Brain pericyte (primary cell): ENCODE measurements around the gene IFNLR1.

Experiments used
- DNase-seq: peaks from one replicate; pipeline ENCODE4 v3.0.0-alpha.2; 2012; ENCODE audit warnings: low read depth, low spot score

Gene IFNLR1

DNA sequence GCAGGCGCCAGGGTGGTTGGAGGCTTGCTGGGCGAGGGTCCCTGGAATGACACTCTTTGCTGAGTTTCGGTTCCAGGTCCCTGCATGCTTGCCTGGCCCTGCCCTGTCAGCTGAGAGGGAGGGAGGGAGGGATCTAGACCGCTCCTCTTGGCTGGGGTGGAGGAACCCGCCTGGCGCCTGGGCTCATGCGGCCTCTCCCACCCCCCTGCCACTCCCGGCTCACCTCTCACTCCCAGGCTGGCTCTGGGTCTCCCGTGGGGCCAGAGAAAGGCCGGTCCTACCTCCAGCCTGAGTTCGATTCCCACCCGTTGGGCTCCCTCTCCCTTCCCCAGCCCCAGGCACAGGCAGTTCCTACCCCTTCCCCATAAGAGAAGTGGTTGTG is 19.0 kb upstream of the IFNLR1 start:
- DNase-seq, result no peak

DNA sequence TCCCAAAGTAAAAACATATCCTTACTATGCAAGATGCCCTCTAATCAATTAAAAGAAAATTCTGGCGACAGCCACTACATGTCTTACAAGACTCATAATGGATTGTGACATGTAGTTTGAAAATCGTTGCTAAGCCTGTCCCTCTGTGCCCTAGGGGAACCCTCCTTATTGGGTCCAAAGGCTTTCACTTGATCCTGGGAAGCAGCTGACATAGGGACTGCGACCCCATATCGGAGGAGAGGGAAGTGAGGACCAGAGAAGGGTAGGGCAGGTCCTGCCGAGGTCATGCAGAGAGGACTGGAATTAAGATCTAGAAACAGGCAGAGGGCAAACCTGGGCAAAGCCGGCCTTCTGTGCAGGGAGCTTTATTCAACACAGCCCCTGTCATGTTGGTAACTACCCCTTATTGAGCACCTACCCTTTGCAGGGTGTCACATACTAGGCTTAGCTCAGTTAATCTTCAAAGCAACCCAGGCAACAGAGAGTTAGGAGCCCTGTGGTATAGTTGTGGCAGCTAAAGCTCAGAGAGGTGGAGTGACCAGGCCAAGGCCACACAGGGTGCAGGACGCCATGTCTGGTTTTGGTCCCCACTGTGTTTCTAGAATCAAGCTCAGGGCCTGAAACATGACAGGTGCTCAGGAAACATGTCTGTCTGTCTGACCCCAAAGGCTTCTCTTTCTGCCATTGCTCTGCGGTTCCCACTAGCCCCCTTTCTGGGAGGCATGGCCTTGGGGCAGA is 18.4 kb upstream of the IFNLR1 start:
- DNase-seq, result no peak

DNA sequence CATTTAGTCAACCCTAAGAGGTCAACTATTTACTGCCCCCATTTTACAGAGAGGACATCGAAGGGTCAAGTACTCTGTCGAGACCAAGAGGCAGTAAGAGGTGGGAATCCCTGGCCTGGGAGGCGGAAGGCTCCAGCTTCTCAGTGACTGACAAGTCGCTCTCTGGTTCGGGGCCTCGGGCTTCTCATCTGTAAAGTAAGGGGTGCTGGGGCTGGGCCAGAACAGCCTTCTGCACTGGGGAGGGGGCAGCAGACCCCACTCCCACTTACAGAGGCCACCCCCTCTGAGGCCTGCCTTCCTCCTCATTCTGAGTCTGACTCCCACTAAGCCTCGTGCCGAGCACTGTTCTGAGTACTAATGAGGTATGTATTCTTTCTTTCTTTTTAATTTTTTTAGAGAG is 17.0 kb upstream of the IFNLR1 start:
- DNase-seq, result no peak

DNA sequence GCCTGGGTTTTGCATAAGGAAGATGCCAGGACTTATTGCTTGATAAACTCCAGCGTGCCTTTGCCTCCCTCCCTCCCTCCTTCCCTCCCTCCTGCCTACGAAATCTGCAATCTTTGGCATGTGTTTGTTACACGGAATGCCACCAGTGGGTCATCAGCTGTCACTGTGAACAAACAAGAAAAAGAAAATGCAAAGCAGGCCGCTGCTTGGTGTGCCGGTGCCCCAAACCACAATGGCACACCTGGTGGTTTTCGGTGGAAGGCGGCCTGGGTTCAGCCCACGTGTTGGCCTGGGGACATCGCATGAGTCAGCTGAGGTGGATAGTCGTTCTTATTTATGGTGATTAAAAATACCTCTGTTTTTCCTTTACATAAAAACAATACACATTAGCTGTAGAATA is 16.3 kb upstream of the IFNLR1 start:
- no peak for DNase-seq

- DNase-seq, result no peak
Measured at GRCh38 chr1:24202987-24203386, 15.9 kb upstream of the IFNLR1 start.

GRCh38 chr1:24202556-24202955 is 15.5 kb upstream of the IFNLR1 start:
- DNase-seq, result no peak

- peak; percentile 73 for DNase-seq
Measured at GRCh38 chr1:24201941-24202440, 14.9 kb upstream of the IFNLR1 start.

DNA sequence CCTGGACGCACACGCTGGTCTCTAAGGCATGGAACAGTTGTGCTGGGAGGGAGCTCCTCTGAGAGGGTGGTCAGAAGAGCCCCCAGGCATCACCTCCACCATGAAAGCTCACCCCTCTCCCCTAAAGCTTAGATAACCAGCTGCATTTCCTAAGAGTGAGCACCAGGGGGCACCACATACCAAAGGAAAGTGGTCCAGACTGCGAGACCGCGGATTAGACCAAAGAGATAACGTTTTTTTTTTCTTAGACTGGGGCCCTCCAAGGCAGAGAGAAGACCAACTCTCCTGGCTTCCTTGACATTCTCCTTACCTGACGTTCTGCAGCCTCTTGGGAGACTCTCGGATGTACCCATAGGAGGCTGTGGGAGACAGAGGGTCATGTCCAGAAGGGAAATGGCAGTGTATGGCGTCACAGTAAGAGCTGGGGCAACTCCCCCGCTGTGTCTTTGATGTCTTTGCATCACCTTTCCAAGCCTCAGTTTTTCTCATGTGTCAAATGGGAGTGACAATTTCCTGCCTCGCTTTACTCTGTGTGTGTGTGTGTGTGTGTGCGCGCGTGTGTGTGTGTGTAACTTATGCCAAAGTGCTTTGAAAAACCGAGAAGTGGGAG is 12.3 kb upstream of the IFNLR1 start:
- DNase-seq, result no peak

GRCh38 chr1:24198766-24199165 is 11.7 kb upstream of the IFNLR1 start:
- DNase-seq, result no peak

GRCh38 chr1:24195874-24196273 is 8.8 kb upstream of the IFNLR1 start:
- DNase-seq, result no peak

- DNase-seq, result no peak
Measured at GRCh38 chr1:24195136-24195535, 8.0 kb upstream of the IFNLR1 start.

- DNase-seq, result no peak
Measured at GRCh38 chr1:24193046-24193445, 6.0 kb upstream of the IFNLR1 start.

GRCh38 chr1:24191860-24192259 is 4.8 kb upstream of the IFNLR1 start:
- DNase-seq, result no peak

GRCh38 chr1:24190983-24191461 is 3.9 kb upstream of the IFNLR1 start:
- DNase-seq, result no peak

GRCh38 chr1:24189528-24189927 is 2.4 kb upstream of the IFNLR1 start:
- no peak for DNase-seq

- no peak for DNase-seq
Measured at GRCh38 chr1:24186711-24186992, 437 bp downstream of the IFNLR1 start.

DNA sequence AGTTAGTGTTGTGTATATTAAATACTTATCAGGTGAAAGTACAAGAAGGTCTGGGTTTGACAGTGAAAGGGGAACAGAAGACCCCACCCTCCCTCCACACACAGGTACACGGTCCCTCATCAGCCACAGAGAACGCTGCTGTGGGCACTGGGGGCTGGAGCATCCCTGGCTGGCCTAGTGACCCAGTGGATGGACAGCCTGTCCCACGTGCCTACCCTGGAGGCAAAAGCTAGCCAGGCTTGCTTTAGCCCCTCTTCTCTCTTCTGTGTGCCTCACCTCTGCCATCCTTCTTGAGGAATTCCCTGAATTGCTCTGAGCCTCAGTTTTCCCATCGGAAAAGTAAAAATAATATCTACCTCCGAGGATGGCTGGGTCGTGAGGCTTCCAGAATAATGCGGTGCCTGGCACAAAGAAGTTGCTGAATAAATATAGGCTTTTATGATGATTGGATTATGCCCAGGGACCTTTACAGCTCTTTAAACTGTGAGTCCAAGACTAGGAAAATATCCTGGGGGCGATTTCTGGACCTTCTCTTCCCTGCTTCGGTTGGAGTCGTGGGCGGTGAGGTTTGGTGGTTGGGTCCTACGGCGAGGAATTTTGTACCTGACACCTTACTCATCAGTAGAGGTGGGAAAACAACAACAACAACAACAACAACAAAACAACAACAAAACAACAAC is 918 bp downstream of the IFNLR1 start:
- no peak for DNase-seq

DNA sequence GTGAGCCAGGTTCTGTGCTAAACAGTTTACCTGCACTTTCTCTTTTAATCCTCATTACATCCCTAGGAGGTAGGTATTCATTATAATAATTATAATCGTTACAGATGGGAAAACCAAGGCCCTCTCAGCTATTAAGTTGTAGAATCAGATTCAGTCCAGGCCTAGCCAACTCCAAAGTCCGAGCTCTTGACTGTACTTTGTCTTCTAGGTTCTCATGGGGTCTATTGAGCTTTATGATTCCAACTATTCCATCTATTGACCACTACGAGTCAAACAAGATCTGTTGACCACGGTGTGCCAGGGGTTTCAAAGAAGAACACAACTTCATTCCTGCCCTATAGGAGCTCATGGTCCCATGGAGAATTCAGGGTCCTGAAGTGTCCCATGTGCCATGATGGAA is 2.0 kb downstream of the IFNLR1 start:
- no peak for DNase-seq

- DNase-seq, result no peak
Measured at GRCh38 chr1:24182061-24182460, 5.0 kb downstream of the IFNLR1 start.

GRCh38 chr1:24181619-24182018 is 5.5 kb downstream of the IFNLR1 start:
- DNase-seq, result no peak

DNA sequence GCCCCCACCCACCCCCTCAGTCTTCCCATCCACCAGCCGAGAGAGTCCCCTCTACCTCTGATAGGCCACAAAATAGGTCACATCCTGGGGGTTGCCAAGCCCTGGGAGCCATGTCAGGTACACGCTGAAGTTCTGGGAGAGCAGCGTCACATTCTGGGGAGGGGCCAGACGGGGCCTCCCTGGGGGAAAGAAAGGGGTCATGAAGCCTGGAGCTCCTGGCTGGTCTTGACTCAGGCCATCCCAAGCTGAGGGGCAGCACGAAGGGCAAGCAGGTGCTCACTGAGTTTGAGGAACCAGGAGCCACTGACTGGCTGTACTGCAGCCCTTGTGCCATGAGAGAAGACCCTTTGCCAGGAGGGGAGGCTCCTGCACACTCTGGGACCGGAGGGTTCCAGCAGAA is 6.4 kb downstream of the IFNLR1 start:
- DNase-seq, result no peak

- no peak for DNase-seq
Measured at GRCh38 chr1:24179251-24179840, 7.7 kb downstream of the IFNLR1 start.

GRCh38 chr1:24178407-24178806 is 8.7 kb downstream of the IFNLR1 start:
- DNase-seq, result no peak
